HCT116 (cell line): Measurements from ENCODE around the gene CMC4. TPM values are rescaled to one million over a fixed set of nuclear protein-coding genes. Genes with fewer than 3 reads are reported as not detected.

Experiments used
- ATAC-seq: fragments of 200-7000 bp; cut with Tn5 transposase; 2 replicates; pipeline ENCODE4 v1.9.1; 2020; ENCODE audit warnings: mild to moderate bottlenecking, moderate library complexity
- BruUV-seq: library from RNA; stranded (reverse); fragments of 400-500 nt; replicated peaks from 2 replicates; lab custom pipeline; 2021; lab: Mats Ljungman, UMichigan
- CTCF ChIA-PET: fragments of 300-600 bp; sonication (Branson Sonifier 250); formaldehyde crosslinking; loops from one replicate; lab custom pipeline; 2021; ENCODE audit warnings: antibody characterized with exemption; lab: Charles Lee
- POLR2A ChIA-PET: fragments of 300-600, 350-600 bp; sonication (Branson Sonifier 250); formaldehyde crosslinking; loops from one replicate; lab custom pipeline; 2021; ENCODE audit warnings: antibody characterized with exemption; lab: Charles Lee
- RAD21 ChIA-PET, 2 experiments: fragments of 300-600 bp; sonication (Branson Sonifier 250); formaldehyde crosslinking; loops; one replicate each; lab custom pipeline; 2023; ENCODE audit warnings: low total read pairs in 2 of 2; ENCODE audit not compliant: uncharacterized antibody in 2 of 2, unreplicated experiment in 2 of 2, low non-redundant PET in 1 of 2; lab: Charles Lee
- DNase-seq: peaks from one replicate; pipeline ENCODE4 v3.0.0-alpha.2; 2010; ENCODE audit warnings: low read depth, low spot score
- H2AFZ ChIP-seq: fragments of 200-600 bp; shearing (Covaris generic), sonication (generic); 2 replicates; pipeline ENCODE4 v1.6.1; 2017; ENCODE audit warnings: low read depth, mixed run types, mixed read lengths, antibody characterized with exemption, low read length; ENCODE audit not compliant: poor library complexity, severe bottlenecking
- H3K27ac ChIP-seq: 2 replicates; pipeline ENCODE4 v1.5.1; 2012; ENCODE audit warnings: low read depth, low read length
- H3K27me3 ChIP-seq: fragments of 200-600 bp; sonication (generic); 2 replicates; pipeline ENCODE4 v1.6.1; 2016; ENCODE audit warnings: mixed run types, low read length, mixed read lengths; ENCODE audit not compliant: insufficient read depth
- H3K36me3 ChIP-seq, 2 experiments: fragments of 200-500 bp in 1 of 2; fragments of 200-600 bp in 1 of 2; sonication (Bioruptor generic) in 1 of 2; sonication (generic) in 1 of 2; 2 replicates each; pipeline versions ENCODE4 v1.5.1 to v1.6.1; 2014 to 2016; ENCODE audit warnings: low read length in 2 of 2, inconsistent platforms in 1 of 2, mixed read lengths in 1 of 2, mixed run types in 1 of 2; ENCODE audit not compliant: insufficient read depth in 2 of 2, control insufficient read depth in 1 of 2
- H3K4me1 ChIP-seq, 2 experiments: fragments of 200-600 bp in 1 of 2; sonication (generic) in 1 of 2; 2 replicates each; pipeline versions ENCODE4 v1.5.1 to v1.6.1; 2012 to 2017; ENCODE audit warnings: low read length in 2 of 2, inconsistent platforms in 1 of 2, mild to moderate bottlenecking in 1 of 2, mixed read lengths in 1 of 2, mixed run types in 1 of 2, moderate library complexity in 1 of 2; ENCODE audit not compliant: insufficient read depth in 2 of 2, control insufficient read depth in 1 of 2
- H3K4me2 ChIP-seq: fragments of 200-600 bp; sonication (generic); 2 replicates; pipeline ENCODE4 v1.6.1; 2017; ENCODE audit warnings: mixed run types, low read length, mixed read lengths
- H3K4me3 ChIP-seq, 2 experiments: fragments of 200-600 bp in 1 of 2; sonication (generic) in 1 of 2; replicated peaks in 1 of 2; 2 replicates each; pipeline ENCODE4 v1.5.1; 2011 to 2016; ENCODE audit warnings: low read length in 2 of 2, control low read depth in 1 of 2, low read depth in 1 of 2, mild to moderate bottlenecking in 1 of 2, mixed read lengths in 1 of 2, mixed run types in 1 of 2
- H3K79me2 ChIP-seq: fragments of 200-600 bp; sonication (generic); 2 replicates; pipeline ENCODE4 v1.6.1; 2017; ENCODE audit warnings: mild to moderate bottlenecking, mixed run types, low read length, moderate library complexity, mixed read lengths; ENCODE audit not compliant: insufficient read depth
- H3K9ac ChIP-seq: fragments of 200-600 bp; sonication (generic); 2 replicates; pipeline ENCODE4 v1.6.1; 2016; ENCODE audit warnings: low read length, mixed read lengths
- H3K9me2 ChIP-seq: fragments of 200-600 bp; sonication (generic), shearing (Covaris generic); 2 replicates; pipeline ENCODE4 v1.6.1; 2017; ENCODE audit warnings: mixed run types, mild to moderate bottlenecking, moderate library complexity; ENCODE audit not compliant: insufficient read depth
- H3K9me3 ChIP-seq, 2 experiments: fragments of 200-500 bp in 1 of 2; fragments of 200-600 bp in 1 of 2; sonication (Bioruptor generic) in 1 of 2; sonication (generic) in 1 of 2; 2 replicates each; pipeline ENCODE4 v1.6.1; 2014 to 2017; ENCODE audit warnings: low read length in 2 of 2, mixed read lengths in 2 of 2, inconsistent platforms in 1 of 2, low read depth in 1 of 2, mild to moderate bottlenecking in 1 of 2, mixed run types in 1 of 2, moderate library complexity in 1 of 2; ENCODE audit not compliant: control insufficient read depth in 1 of 2, insufficient read depth in 1 of 2
- H4K20me1 ChIP-seq: fragments of 200-600 bp; sonication (generic), shearing (Covaris generic); 2 replicates; pipeline ENCODE4 v1.6.1; 2017; ENCODE audit warnings: mixed run types, mild to moderate bottlenecking, moderate library complexity; ENCODE audit not compliant: insufficient read depth
- CBX3 ChIP-seq: IDR thresholded peaks from 2 replicates; pipeline ENCODE4 v1.6.1; 2012; ENCODE audit warnings: low read depth
- CEBPB ChIP-seq: IDR thresholded peaks from 2 replicates; pipeline ENCODE4 v1.6.1; 2012; ENCODE audit warnings: low read depth
- CTCF ChIP-seq, 3 experiments: fragments of 200-600 bp in 1 of 3; sonication (generic) in 1 of 3; IDR thresholded peaks in 2 of 3; conservative IDR thresholded peaks in 1 of 3; 2 replicates each; pipeline ENCODE4 v1.5.1; 2012 to 2017; ENCODE audit warnings: low read depth in 2 of 3, low read length in 2 of 3, antibody characterized with exemption in 1 of 3, borderline replicate concordance in 1 of 3, control low read depth in 1 of 3, mild to moderate bottlenecking in 1 of 3, mixed read lengths in 1 of 3, mixed run types in 1 of 3, moderate library complexity in 1 of 3; ENCODE audit not compliant: insufficient read depth in 1 of 3
- ELF1 ChIP-seq: IDR thresholded peaks from 2 replicates; pipeline ENCODE4 v1.6.1; 2012; ENCODE audit warnings: low read depth, borderline replicate concordance
- FOSL1 ChIP-seq: IDR thresholded peaks from 2 replicates; pipeline ENCODE4 v1.6.1; 2012; ENCODE audit warnings: low read depth
- RAD21 ChIP-seq: IDR thresholded peaks from 2 replicates; pipeline ENCODE4 v1.6.1; 2012; ENCODE audit warnings: low read depth, mild to moderate bottlenecking
- SP1 ChIP-seq: IDR thresholded peaks from 2 replicates; pipeline ENCODE4 v1.6.1; 2012; ENCODE audit warnings: low read depth
- SRF ChIP-seq: IDR thresholded peaks from 2 replicates; pipeline ENCODE4 v1.6.1; 2012; ENCODE audit warnings: low read depth
- TCF7L2 ChIP-seq: IDR thresholded peaks from 2 replicates; pipeline ENCODE4 v1.7.0; 2011; ENCODE audit warnings: borderline replicate concordance, inconsistent platforms; ENCODE audit not compliant: insufficient read depth, insufficient read length; ENCODE audit errors: extremely low read depth
- YY1 ChIP-seq: IDR thresholded peaks from 2 replicates; pipeline ENCODE4 v1.6.1; 2011; ENCODE audit warnings: low read length, low read depth, moderate library complexity, mild to moderate bottlenecking; ENCODE audit not compliant: insufficient replicate concordance; ENCODE audit errors: extremely low read depth
- ZNF274 ChIP-seq: fragments of 200-500 bp; sonication (Bioruptor generic); IDR thresholded peaks from 2 replicates; pipeline ENCODE4 v1.6.1; 2014; ENCODE audit warnings: mild to moderate bottlenecking, low read depth, low read length, inconsistent platforms
- intact Hi-C: fragments of 100-400 bp; cut with micrococcal nuclease; formaldehyde crosslinking; loops from 2 replicates; pipeline ENCODE4 v1.10.0; 2022
- total RNA-seq: library from RNA; stranded (reverse); gene quantifications from one replicate; pipeline ENCODE4 v1.2.1, GENCODE V29; 2021; ENCODE audit not compliant: unreplicated experiment
- TF ChIP-seq, protein P1 (sequence below): IDR thresholded peaks from 2 replicates; pipeline ENCODE4 v1.6.1; 2011; ENCODE audit warnings: mild to moderate bottlenecking, low read length, moderate library complexity; ENCODE audit not compliant: insufficient replicate concordance; ENCODE audit errors: extremely low read depth
- TF ChIP-seq, protein P2 (sequence below): IDR thresholded peaks from 2 replicates; pipeline ENCODE4 v1.6.1; 2012
- TF ChIP-seq, protein P3 (sequence below): IDR thresholded peaks from 2 replicates; pipeline ENCODE4 v1.6.1; 2012; ENCODE audit warnings: low read depth

CMC4 gene
- total RNA-seq, 1 experiment from 2014 or later = 5.3 TPM

GRCh38 chrX:155052738-155053498 lies 18.0 kb downstream of the CMC4 start:
- Histone ChIP-seq H3K27me3 (no peaks in the 10 kb centered on the region), H2AFZ (no peak overlapping the region), H4K20me1 (no peaks in the 10 kb centered on the region), H3K4me1 (peaks cover 2 to 9% of the 10 kb centered on the region in 2 experiments; a peak in 1 of 4 replicates), H3K9ac (no peak overlapping the region), H3K9me3 (no peaks in the 10 kb centered on the region), H3K79me2 (no peaks in the 10 kb centered on the region), H3K4me2 (no peak overlapping the region), H3K27ac (no peak overlapping the region), H3K9me2 (no peaks in the 10 kb centered on the region), H3K36me3 (no peaks in the 10 kb centered on the region), H3K4me3 (no peak overlapping the region)
- RAD21 ChIA-PET = no interaction called here
- intact Hi-C loops = no loop called here
- POLR2A ChIA-PET = no interaction called here
- CTCF ChIA-PET = no interaction called here
- no TSS peak for BruUV-seq
- no peak for DNase-seq
- no peak for ATAC-seq
- TF ChIP-seq ELF1 (no peak), CBX3 (no peak), YY1 (no peak), SP1 (no peak), TCF7L2 (no peak), RAD21 (no peak), FOSL1 (no peak), ZNF274 (no peak), CTCF (IDR thresholded peaks at IDR 0.05 in 2 of 3, conservative IDR thresholded peaks at IDR 0.05 in 1 of 3; ENCODE audit: borderline replicate concordance in 1 of 3, insufficient read depth in 1 of 3, low read depth in 2 of 3, low read length in 2 of 3) (no peak), SRF (no peak), CEBPB (no peak)
- TF ChIP-seq, protein P1, sequence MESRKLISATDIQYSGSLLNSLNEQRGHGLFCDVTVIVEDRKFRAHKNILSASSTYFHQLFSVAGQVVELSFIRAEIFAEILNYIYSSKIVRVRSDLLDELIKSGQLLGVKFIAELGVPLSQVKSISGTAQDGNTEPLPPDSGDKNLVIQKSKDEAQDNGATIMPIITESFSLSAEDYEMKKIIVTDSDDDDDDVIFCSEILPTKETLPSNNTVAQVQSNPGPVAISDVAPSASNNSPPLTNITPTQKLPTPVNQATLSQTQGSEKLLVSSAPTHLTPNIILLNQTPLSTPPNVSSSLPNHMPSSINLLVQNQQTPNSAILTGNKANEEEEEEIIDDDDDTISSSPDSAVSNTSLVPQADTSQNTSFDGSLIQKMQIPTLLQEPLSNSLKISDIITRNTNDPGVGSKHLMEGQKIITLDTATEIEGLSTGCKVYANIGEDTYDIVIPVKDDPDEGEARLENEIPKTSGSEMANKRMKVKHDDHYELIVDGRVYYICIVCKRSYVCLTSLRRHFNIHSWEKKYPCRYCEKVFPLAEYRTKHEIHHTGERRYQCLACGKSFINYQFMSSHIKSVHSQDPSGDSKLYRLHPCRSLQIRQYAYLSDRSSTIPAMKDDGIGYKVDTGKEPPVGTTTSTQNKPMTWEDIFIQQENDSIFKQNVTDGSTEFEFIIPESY = no peak
- TF ChIP-seq, protein P2, sequence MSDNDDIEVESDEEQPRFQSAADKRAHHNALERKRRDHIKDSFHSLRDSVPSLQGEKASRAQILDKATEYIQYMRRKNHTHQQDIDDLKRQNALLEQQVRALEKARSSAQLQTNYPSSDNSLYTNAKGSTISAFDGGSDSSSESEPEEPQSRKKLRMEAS = no peak
- TF ChIP-seq, protein P3, sequence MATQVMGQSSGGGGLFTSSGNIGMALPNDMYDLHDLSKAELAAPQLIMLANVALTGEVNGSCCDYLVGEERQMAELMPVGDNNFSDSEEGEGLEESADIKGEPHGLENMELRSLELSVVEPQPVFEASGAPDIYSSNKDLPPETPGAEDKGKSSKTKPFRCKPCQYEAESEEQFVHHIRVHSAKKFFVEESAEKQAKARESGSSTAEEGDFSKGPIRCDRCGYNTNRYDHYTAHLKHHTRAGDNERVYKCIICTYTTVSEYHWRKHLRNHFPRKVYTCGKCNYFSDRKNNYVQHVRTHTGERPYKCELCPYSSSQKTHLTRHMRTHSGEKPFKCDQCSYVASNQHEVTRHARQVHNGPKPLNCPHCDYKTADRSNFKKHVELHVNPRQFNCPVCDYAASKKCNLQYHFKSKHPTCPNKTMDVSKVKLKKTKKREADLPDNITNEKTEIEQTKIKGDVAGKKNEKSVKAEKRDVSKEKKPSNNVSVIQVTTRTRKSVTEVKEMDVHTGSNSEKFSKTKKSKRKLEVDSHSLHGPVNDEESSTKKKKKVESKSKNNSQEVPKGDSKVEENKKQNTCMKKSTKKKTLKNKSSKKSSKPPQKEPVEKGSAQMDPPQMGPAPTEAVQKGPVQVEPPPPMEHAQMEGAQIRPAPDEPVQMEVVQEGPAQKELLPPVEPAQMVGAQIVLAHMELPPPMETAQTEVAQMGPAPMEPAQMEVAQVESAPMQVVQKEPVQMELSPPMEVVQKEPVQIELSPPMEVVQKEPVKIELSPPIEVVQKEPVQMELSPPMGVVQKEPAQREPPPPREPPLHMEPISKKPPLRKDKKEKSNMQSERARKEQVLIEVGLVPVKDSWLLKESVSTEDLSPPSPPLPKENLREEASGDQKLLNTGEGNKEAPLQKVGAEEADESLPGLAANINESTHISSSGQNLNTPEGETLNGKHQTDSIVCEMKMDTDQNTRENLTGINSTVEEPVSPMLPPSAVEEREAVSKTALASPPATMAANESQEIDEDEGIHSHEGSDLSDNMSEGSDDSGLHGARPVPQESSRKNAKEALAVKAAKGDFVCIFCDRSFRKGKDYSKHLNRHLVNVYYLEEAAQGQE = no peak
